ENCODE measurements around the gene MICAL1.

- TF ChIP-seq CTCF (conservative IDR thresholded peaks at IDR 0.05; ENCODE audit: low read length), result no peak
- TF ChIP-seq EZH2phosphoT487 (IDR thresholded peaks at IDR 0.05; ENCODE audit: borderline replicate concordance), result no peak
These were observed 19.4 kb upstream of the MICAL1 start for GRCh38 chr6:109474995-109475394.

All from Loucy (cell line).